GM12878 (cell line): ENCODE results near the gene COASY. TPM values are rescaled to one million over a fixed set of nuclear protein-coding genes. Genes with fewer than 3 reads are reported as not detected.

Experiments
- ATAC-seq: fragments of 200-7000 bp; cut with Tn5 transposase; 3 replicates; pipeline ENCODE4 v1.9.1; 2020; ENCODE audit warnings: mild to moderate bottlenecking, moderate library complexity
- BruUV-seq: library from RNA; stranded (reverse); fragments of 400-500 nt; replicated peaks from 2 replicates; lab custom pipeline; 2021; lab: Mats Ljungman, UMichigan
- CTCF ChIA-PET: fragments of 300-600 bp; sonication (Branson Sonifier 250); formaldehyde crosslinking; extraction: SDS; loops from one replicate; lab custom pipeline; 2021; ENCODE audit warnings: inconsistent platforms; lab: Yijun Ruan, JAX
- POLR2A ChIA-PET: fragments of 350-600 bp; formaldehyde crosslinking; extraction: SDS; loops from one replicate; lab custom pipeline; 2021; ENCODE audit warnings: inconsistent platforms; lab: Charles Lee
- RAD21 ChIA-PET: fragments of 300-600 bp; sonication (Branson Sonifier 250); formaldehyde crosslinking; loops from one replicate; lab custom pipeline; 2023; ENCODE audit warnings: antibody characterized with exemption; ENCODE audit not compliant: unreplicated experiment; lab: Charles Lee
- SMC1A ChIA-PET: fragments of 300-600 bp; sonication (Branson Sonifier 250); formaldehyde crosslinking; loops from one replicate; lab custom pipeline; 2023; ENCODE audit not compliant: unreplicated experiment, uncharacterized antibody; lab: Charles Lee
- DNase-seq: peaks from one replicate; pipeline ENCODE4 v3.0.0-alpha.2; 2011; ENCODE audit warnings: low read depth, low spot score
- FAIRE-seq: peaks from 3 replicates; lab custom pipeline; 2011; peaks lifted over from hg19 to GRCh38; lab: Jason Lieb, UNC
- H2AFZ ChIP-seq: 2 replicates; pipeline ENCODE4 v1.6.0; 2011; ENCODE audit warnings: low read depth, low read length, control low read depth; ENCODE audit not compliant: control insufficient read depth
- H3K27ac ChIP-seq: 2 replicates; pipeline ENCODE4 v1.5.1; 2011; ENCODE audit warnings: control low read depth; ENCODE audit not compliant: control insufficient read depth, insufficient read depth
- H3K27me3 ChIP-seq, 2 experiments: replicated peaks in 1 of 2; 2 replicates each; pipeline versions ENCODE4 v1.6.0 to v1.6.1; 2011; ENCODE audit warnings: low read length in 1 of 2; ENCODE audit not compliant: control insufficient read depth in 2 of 2, insufficient read depth in 2 of 2
- H3K36me3 ChIP-seq, 2 experiments: 2 replicates each; pipeline ENCODE4 v1.5.1; 2011; ENCODE audit warnings: low read length in 1 of 2; ENCODE audit not compliant: control insufficient read depth in 2 of 2, insufficient read depth in 2 of 2
- H3K4me1 ChIP-seq: 2 replicates; pipeline ENCODE4 v1.6.1; 2011; ENCODE audit warnings: mild to moderate bottlenecking, low read length, moderate library complexity, mixed read lengths; ENCODE audit not compliant: control insufficient read depth, insufficient read depth
- H3K4me2 ChIP-seq: 2 replicates; pipeline ENCODE4 v1.6.0; 2011; ENCODE audit warnings: control low read depth; ENCODE audit not compliant: control insufficient read depth, insufficient read depth
- H3K4me3 ChIP-seq: fragments of 200-600 bp; sonication (generic); 2 replicates; pipeline ENCODE4 v1.5.1; 2016
- H3K79me2 ChIP-seq: 2 replicates; pipeline ENCODE4 v1.6.0; 2011; ENCODE audit warnings: low read length; ENCODE audit not compliant: control insufficient read depth, insufficient read depth
- H3K9ac ChIP-seq: 2 replicates; pipeline ENCODE4 v1.8.0; 2011; ENCODE audit warnings: low read length, control low read depth, mixed read lengths; ENCODE audit not compliant: control insufficient read depth, insufficient read depth
- H3K9me3 ChIP-seq: replicated peaks from 3 replicates; pipeline ENCODE4 v1.5.1; 2011; ENCODE audit warnings: mild to moderate bottlenecking, low read length; ENCODE audit not compliant: control insufficient read depth, insufficient read depth
- H4K20me1 ChIP-seq: 2 replicates; pipeline ENCODE4 v1.6.0; 2011; ENCODE audit not compliant: control insufficient read depth, insufficient read depth
- BHLHE40 ChIP-seq, 2 experiments: fragments of 450-650 bp in 1 of 2; IDR thresholded peaks; 2 replicates each; pipeline ENCODE4 v1.6.1; 2011 to 2017; ENCODE audit warnings: low read depth in 2 of 2, borderline replicate concordance in 1 of 2, improper control_type of control experiment in 1 of 2, low read length in 1 of 2, mild to moderate bottlenecking in 1 of 2
- BRCA1 ChIP-seq: IDR thresholded peaks from 2 replicates; pipeline ENCODE4 v1.6.1; 2011; ENCODE audit warnings: low read depth, low read length, improper control_type of control experiment
- CREB1 ChIP-seq: IDR thresholded peaks from 2 replicates; pipeline ENCODE4 v1.6.1; 2012; ENCODE audit warnings: low read depth, mild to moderate bottlenecking, inconsistent platforms
- CREM ChIP-seq: IDR thresholded peaks from 2 replicates; pipeline ENCODE4 v1.6.1; 2014; ENCODE audit warnings: antibody characterized with exemption, low read depth
- CUX1 ChIP-seq: IDR thresholded peaks from 2 replicates; pipeline ENCODE4 v1.6.1; 2012; ENCODE audit warnings: improper control_type of control experiment, low read depth, low read length; ENCODE audit not compliant: insufficient replicate concordance
- EZH2 ChIP-seq: IDR thresholded peaks from 2 replicates; pipeline ENCODE4 v1.6.1; 2012; ENCODE audit warnings: low read depth, mild to moderate bottlenecking, control low read depth, inconsistent platforms, low read length, borderline replicate concordance; ENCODE audit not compliant: control insufficient read depth
- NRF1 ChIP-seq: conservative IDR thresholded peaks from 2 replicates; pipeline ENCODE4 v1.6.1; 2011; ENCODE audit warnings: mild to moderate bottlenecking, low read depth, low read length, improper control_type of control experiment
- POLR2AphosphoS5 ChIP-seq: IDR thresholded peaks from 2 replicates; pipeline ENCODE4 v1.6.1; 2011; ENCODE audit warnings: mild to moderate bottlenecking, low read length, inconsistent platforms
- RELB ChIP-seq: fragments of 450-650 bp; IDR thresholded peaks from 2 replicates; pipeline ENCODE4 v1.6.1; 2017; ENCODE audit warnings: low read depth, mild to moderate bottlenecking, moderate library complexity
- RUNX3 ChIP-seq: IDR thresholded peaks from 2 replicates; pipeline ENCODE4 v1.6.1; 2012; ENCODE audit warnings: low read length, inconsistent platforms
- SREBF1 ChIP-seq: IDR thresholded peaks from 2 replicates; pipeline ENCODE4 v1.6.1; 2012; ENCODE audit warnings: mild to moderate bottlenecking, low read length
- TBL1XR1 ChIP-seq: IDR thresholded peaks from 2 replicates; pipeline ENCODE4 v1.6.1; 2012; ENCODE audit warnings: low read depth, low read length, improper control_type of control experiment
- TCF3 ChIP-seq: IDR thresholded peaks from 2 replicates; pipeline ENCODE4 v1.6.1; 2012; ENCODE audit warnings: low read depth, mild to moderate bottlenecking, low read length, borderline replicate concordance; ENCODE audit not compliant: insufficient read depth
- ZNF274 ChIP-seq: IDR thresholded peaks from one replicate; pipeline ENCODE4 v1.8.0; 2011; ENCODE audit not compliant: insufficient read length, insufficient read depth
- WGBS: methylation state at CpG from one replicate; pipeline ENCODE4 v1.1.6; 2016; ENCODE audit warnings: low lambda C conversion rate; ENCODE audit not compliant: insufficient replicate concordance, insufficient coverage; ENCODE audit errors: missing lambda C conversion rate; 5-methylcytosine and 5-hydroxymethylcytosine counted together
- in situ Hi-C: fragments of 300-500 bp; cut with MboI; formaldehyde crosslinking; loops from 9 replicates; pipeline ENCODE4 v1.14.3; 2018; ENCODE audit warnings: mixed read lengths
- intact Hi-C: fragments of 100-400 bp; cut with micrococcal nuclease; formaldehyde crosslinking; loops from one replicate; pipeline ENCODE4 v1.14.2; 2022; ENCODE audit not compliant: unreplicated experiment
- polyA plus RNA-seq, 11 experiments: library from polyadenylated mRNA; depleted of rRNA in 4 of 11; unstranded in 6 of 11; stranded (reverse) in 5 of 11; fragments of >200 nt; fragmentation: Nextera tagmentation in 4 of 11; fragmentation: Illumina TruSeq in 1 of 11; extraction: Ambion mirVana in 4 of 11; extraction: Trizol in 1 of 11; gene quantifications; 1 replicate in 1 of 11; 2 replicates in 10 of 11; pipeline versions ENCODE4 v1.2.1 to v1.2.3, GENCODE V29; 2011 to 2016; ENCODE audit warnings: inconsistent platforms in 2 of 11, missing spikeins in 2 of 11, low read depth in 1 of 11
- total RNA-seq, 4 experiments: library from RNA; depleted of rRNA in 3 of 4; stranded (reverse); fragments of >200 nt in 3 of 4; fragmentation: Illumina TruSeq in 1 of 4; extraction: Trizol in 1 of 4; gene quantifications; 2 replicates each; pipeline versions ENCODE4 v1.2.1 to v1.2.3, GENCODE V29; 2013 to 2021

The COASY gene
- total and polyA plus RNA-seq, 10 of the 15 experiments (the other 5 are each of a cell fraction or from before 2014, with no cell fraction given): 18.6 to 93.9 (median 43.2) TPM

- TF ChIP-seq SREBF1 (no peak), CREB1 (0 out of 2 replicates have a peak, but pooled peaks have one; percentile 25), CREM (peak; percentile 41; the same call in 1 of the 2 replicates), ZNF274 (no peak)
These were observed 25.9 kb upstream of the COASY start, which contains the start of gene NAGLU (continued) for GRCh38 chr17:42536048-42536371.

- Histone ChIP-seq H2AFZ (peak overlapping the region; percentile 34), H4K20me1 (no peaks in the 10 kb centered on the region), H3K4me2 (peak overlapping the region; percentile 98), H3K9me3 (no peaks in the 10 kb centered on the region), H3K4me3 (peak overlapping the region; percentile 77), H3K27me3 (no peaks in the 10 kb centered on the region), H3K9ac (peak overlapping the region; percentile 81), H3K36me3 (peaks cover 0 to 5% of the 10 kb centered on the region in 2 experiments; a peak in 2 of 4 replicates), H3K27ac (peak overlapping the region; percentile 75), H3K79me2 (peaks cover 13% of the 10 kb centered on the region), H3K4me1 (peaks cover 19% of the 10 kb centered on the region)
- intact Hi-C loops: loop anchor here (1.0 kb wide), 1 partner anchor 41 kb away; the partner anchor contains the start of gene PSMC3IP
- ChIA-PET SMC1A (interaction anchor here (0.8 to 2.0 kb wide), 8 partner anchors 9 to 237 kb away, joined by 3 to 11 read pairs (median 4); partner anchors contain the start of genes MLX and VPS25), POLR2A (interaction anchor here (0.5 to 2.1 kb wide), 12 partner anchors 12 to 343 kb away, joined by 3 to 13 read pairs (median 3); partner anchors contain the start of genes GHDC and PLEKHH3), RAD21 (interaction anchor here (0.9 to 3.4 kb wide), 7 partner anchors 9 to 227 kb away, joined by 3 to 17 read pairs (median 6); partner anchors contain the start of genes PLEKHH3 and PSMC3IP), CTCF (interaction anchor here (0.5 to 3.1 kb wide), 18 partner anchors 9 to 401 kb away, joined by 3 to 21 read pairs (median 4); partner anchors contain the start of genes HSD17B1 and STAT3)
- in situ Hi-C loops: no loop called here
- no peak for FAIRE-seq
- under 1% methylated on average over 37 of the region's 65 CpGs for WGBS
- DNase-seq: no peak
- BruUV-seq: no TSS peak
- ATAC-seq: peak; percentile 85
- TF ChIP-seq RELB: peak; percentile 54; the same call in 1 of the 2 replicates
- TF ChIP-seq RUNX3: peak; percentile 30; the same call in 1 of the 2 replicates
- TF ChIP-seq NRF1: 0 out of 2 replicates have a peak, but pooled peaks have one; percentile 9
- TF ChIP-seq CUX1: no peak
- TF ChIP-seq EZH2: no peak
- 0 out of 2 replicates have a peak, but pooled peaks have one; percentile 53 for TF ChIP-seq TCF3
- TF ChIP-seq TBL1XR1: no peak
- TF ChIP-seq BRCA1: no peak
- TF ChIP-seq BHLHE40 (IDR thresholded peaks at IDR 0.05; ENCODE audit: borderline replicate concordance in 1 of 2, low read depth in 2 of 2, low read length in 1 of 2): peak in 1 of 2 experiments; percentile 48; a peak in 2 of 4 replicates
- TF ChIP-seq POLR2AphosphoS5: 0 out of 2 replicates have a peak, but pooled peaks have one; percentile 31
These were observed 25.4 kb upstream of the COASY start for GRCh38 chr17:42536372-42537155.
